H9 (cell line): ENCODE data around the gene OSR1. TPM values are rescaled to one million over a fixed set of nuclear protein-coding genes. Genes with fewer than 3 reads are reported as not detected.

Experiments
- DNase-seq: peaks from one replicate; pipeline ENCODE4 v3.0.0-alpha.2; 2017
- H2AFZ ChIP-seq: one replicate; pipeline ENCODE4 v1.6.1; 2013; ENCODE audit warnings: mild to moderate bottlenecking, low read length, control low read depth, moderate library complexity
- H2AK5ac ChIP-seq: 2 replicates; pipeline ENCODE4 v1.6.1; 2013; ENCODE audit warnings: low read length, control low read depth, mixed read lengths; ENCODE audit not compliant: insufficient read length
- H2BK120ac ChIP-seq: one replicate; pipeline ENCODE4 v1.6.1; 2013; ENCODE audit warnings: low read depth, mild to moderate bottlenecking, low read length, control low read depth, inconsistent platforms; ENCODE audit not compliant: poor library complexity, severe bottlenecking
- H2BK12ac ChIP-seq: 2 replicates; pipeline ENCODE4 v1.6.1; 2013; ENCODE audit warnings: low read length, control low read depth, mixed read lengths, low read depth; ENCODE audit not compliant: insufficient read length
- H2BK15ac ChIP-seq: 2 replicates; pipeline ENCODE4 v1.6.1; 2013; ENCODE audit warnings: low read depth, low read length, control low read depth
- H2BK20ac ChIP-seq: one replicate; pipeline ENCODE4 v1.6.1; 2013; ENCODE audit warnings: low read depth, mild to moderate bottlenecking, low read length, control low read depth, inconsistent platforms; ENCODE audit not compliant: poor library complexity, severe bottlenecking
- H2BK5ac ChIP-seq: 2 replicates; pipeline ENCODE4 v1.6.1; 2013; ENCODE audit warnings: low read length, control low read depth, mixed read lengths; ENCODE audit not compliant: insufficient read length
- H3K14ac ChIP-seq: 2 replicates; pipeline ENCODE4 v1.6.1; 2013; ENCODE audit warnings: low read length, control low read depth; ENCODE audit not compliant: insufficient read depth
- H3K18ac ChIP-seq: 2 replicates; pipeline ENCODE4 v1.6.1; 2013; ENCODE audit warnings: low read depth, mild to moderate bottlenecking, mixed read lengths, low read length, control low read depth; ENCODE audit not compliant: insufficient read length
- H3K23ac ChIP-seq: 2 replicates; pipeline ENCODE4 v1.6.1; 2013; ENCODE audit warnings: low read length, control low read depth, mixed read lengths, low read depth; ENCODE audit not compliant: insufficient read length
- H3K23me2 ChIP-seq: 2 replicates; pipeline ENCODE4 v1.6.1; 2013; ENCODE audit warnings: low read depth, mild to moderate bottlenecking, mixed read lengths, low read length, control low read depth; ENCODE audit not compliant: insufficient read length, poor library complexity, severe bottlenecking
- H3K27ac ChIP-seq: 2 replicates; pipeline ENCODE4 v1.5.1; 2013; ENCODE audit warnings: low read length, control low read depth, mixed read lengths, low read depth; ENCODE audit not compliant: insufficient read length
- H3K27me3 ChIP-seq: 2 replicates; pipeline ENCODE4 v1.6.1; 2013; ENCODE audit warnings: low read length, control low read depth, inconsistent platforms; ENCODE audit not compliant: insufficient read depth
- H3K4ac ChIP-seq: 2 replicates; pipeline ENCODE4 v1.6.1; 2013; ENCODE audit warnings: low read depth, mild to moderate bottlenecking, control low read depth, inconsistent platforms, low read length, moderate library complexity
- H3K4me1 ChIP-seq: 2 replicates; pipeline ENCODE4 v1.6.1; 2013; ENCODE audit warnings: low read length, control low read depth, inconsistent platforms; ENCODE audit not compliant: insufficient read depth
- H3K4me2 ChIP-seq: 2 replicates; pipeline ENCODE4 v1.6.1; 2013; ENCODE audit warnings: low read length, control low read depth, mixed read lengths; ENCODE audit not compliant: insufficient read length, insufficient read depth
- H3K56ac ChIP-seq: 2 replicates; pipeline ENCODE4 v1.6.1; 2013; ENCODE audit warnings: low read depth, mild to moderate bottlenecking, mixed read lengths, low read length, control low read depth; ENCODE audit not compliant: insufficient read length
- H3K79me1 ChIP-seq: 2 replicates; pipeline ENCODE4 v1.6.1; 2013; ENCODE audit warnings: low read depth, mild to moderate bottlenecking, moderate library complexity, low read length, control low read depth, inconsistent platforms; ENCODE audit not compliant: insufficient read depth, poor library complexity, severe bottlenecking
- H3K79me2 ChIP-seq: 2 replicates; pipeline ENCODE4 v1.6.1; 2013; ENCODE audit warnings: low read length, control low read depth, inconsistent platforms; ENCODE audit not compliant: insufficient read depth
- H3K9ac ChIP-seq: 2 replicates; pipeline ENCODE4 v1.6.1; 2013; ENCODE audit warnings: low read length, control low read depth, mixed read lengths; ENCODE audit not compliant: insufficient read length; ENCODE audit errors: extremely low read depth
- H3K9me3 ChIP-seq: one replicate; pipeline ENCODE4 v1.6.1; 2013; ENCODE audit warnings: low read depth, low read length, inconsistent platforms; ENCODE audit not compliant: control insufficient read depth
- H3T11ph ChIP-seq: one replicate; pipeline ENCODE4 v1.6.1; 2013; ENCODE audit warnings: mild to moderate bottlenecking, low read length, control low read depth, inconsistent platforms
- H4K20me1 ChIP-seq: one replicate; pipeline ENCODE4 v1.6.1; 2013; ENCODE audit not compliant: control insufficient read depth, insufficient read length, insufficient read depth
- H4K5ac ChIP-seq: 2 replicates; pipeline ENCODE4 v1.6.1; 2013; ENCODE audit warnings: low read depth, mild to moderate bottlenecking, mixed read lengths, low read length, control low read depth; ENCODE audit not compliant: insufficient read length
- H4K8ac ChIP-seq: replicated peaks from 2 replicates; pipeline ENCODE4 v1.6.1; 2013; ENCODE audit warnings: low read length, control low read depth, mixed read lengths, low read depth; ENCODE audit not compliant: insufficient read length
- H4K91ac ChIP-seq: 2 replicates; pipeline ENCODE4 v1.6.1; 2013; ENCODE audit warnings: low read depth, mild to moderate bottlenecking, moderate library complexity, mixed read lengths, low read length, control low read depth; ENCODE audit not compliant: insufficient read length
- H3K27ac Mint-ChIP-seq, 3 experiments: 2 replicates in 2 of 3; 3 replicates in 1 of 3; pipeline ENCODE4 v1.8.0; 2020 to 2021; ENCODE audit warnings: mixed read lengths in 3 of 3, mild to moderate bottlenecking in 1 of 3, moderate library complexity in 1 of 3
- H3K27me3 Mint-ChIP-seq: 2 replicates; pipeline ENCODE4 v1.8.0; 2021; ENCODE audit warnings: low read depth, mild to moderate bottlenecking, moderate library complexity, mixed read lengths
- H3K36me3 Mint-ChIP-seq, 3 experiments: 2 replicates in 2 of 3; 3 replicates in 1 of 3; pipeline ENCODE4 v1.8.0; 2020 to 2021; ENCODE audit warnings: low read depth in 3 of 3, mixed read lengths in 3 of 3; ENCODE audit not compliant: insufficient read depth in 1 of 3
- H3K4me1 Mint-ChIP-seq, 2 experiments: 2 replicates each; pipeline ENCODE4 v1.8.0; 2020; ENCODE audit warnings: mixed read lengths in 2 of 2
- H3K4me3 Mint-ChIP-seq, 2 experiments: 2 replicates in 1 of 2; 3 replicates in 1 of 2; pipeline ENCODE4 v1.8.0; 2020 to 2021; ENCODE audit warnings: mild to moderate bottlenecking in 2 of 2, mixed read lengths in 2 of 2, moderate library complexity in 1 of 2
- H3K9me3 Mint-ChIP-seq, 2 experiments: 2 replicates in 1 of 2; 3 replicates in 1 of 2; pipeline ENCODE4 v1.8.0; 2020; ENCODE audit warnings: mild to moderate bottlenecking in 2 of 2, mixed read lengths in 2 of 2, moderate library complexity in 1 of 2
- CTCF ChIP-seq: fragments of 200-600 bp; sonication (generic); conservative IDR thresholded peaks from 3 replicates; pipeline ENCODE4 v1.8.0; 2021; ENCODE audit warnings: antibody characterized with exemption, mild to moderate bottlenecking
- WGBS: extraction: QIAGEN DNeasy Blood & Tissue Kit; methylation state at CpG from one replicate; pipeline ENCODE4 v1.1.7; 2013; ENCODE audit warnings: missing lambda C conversion rate, low lambda C conversion rate, mixed read lengths; ENCODE audit not compliant: insufficient read length; ENCODE audit errors: extremely low coverage; 5-methylcytosine and 5-hydroxymethylcytosine counted together
- total RNA-seq: library from RNA; stranded (reverse); gene quantifications from 2 replicates; pipeline ENCODE4 v1.2.1, GENCODE V29; 2021

The OSR1 gene
- total RNA-seq, 1 experiment from 2014 or later: 0.35 TPM

DNA sequence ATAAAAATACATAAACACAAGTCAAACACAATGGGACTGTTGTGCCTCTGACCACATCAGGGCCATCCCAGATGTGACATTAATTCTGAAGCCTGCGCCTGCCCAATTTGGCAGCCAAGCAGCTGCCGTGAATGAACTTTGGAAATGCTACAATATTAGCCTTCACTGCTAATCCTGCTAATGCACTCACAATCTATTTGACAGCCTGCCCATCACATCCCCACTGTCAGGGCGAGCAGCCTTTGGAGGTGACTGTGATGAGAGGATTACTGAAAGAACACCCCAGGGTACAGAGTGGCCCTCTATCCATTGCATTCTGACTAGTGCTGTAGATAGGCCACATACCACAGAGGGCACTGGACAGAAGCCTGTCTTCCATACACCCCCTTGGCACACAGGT is 21.6 kb downstream of the OSR1 start:
- H2BK120ac ChIP-seq: no peak overlapping the region
- H3K23ac ChIP-seq: no peak overlapping the region
- TF ChIP-seq CTCF: no peak
- Mint-ChIP-seq H3K36me3 (0 out of 7 replicates have a peak, but pooled peaks cover 0 to 5% (median 0%) of the 10 kb centered on the region in 3 experiments), H3K9me3 (peaks cover 0 to 3% of the 10 kb centered on the region in 2 experiments; a peak in 2 of 5 replicates), H3K4me3 (no peak overlapping the region), H3K27ac (0 out of 7 replicates have a peak overlapping the region, but pooled peaks of 1 of the 3 experiments have one; percentile 40), H3K27me3 (no peaks in the 10 kb centered on the region), H3K4me1 (no peaks in the 10 kb centered on the region)
- H3K23me2 ChIP-seq: no peaks in the 10 kb centered on the region
- no peak overlapping the region for H2BK15ac ChIP-seq
- no peak overlapping the region for H3K4ac ChIP-seq
- no peak overlapping the region for H3K4me2 ChIP-seq
- no peak overlapping the region for H2AFZ ChIP-seq
- no peak overlapping the region for H3K27ac ChIP-seq
- H2BK12ac ChIP-seq: no peak overlapping the region
- no peak overlapping the region for H3K18ac ChIP-seq
- no peaks in the 10 kb centered on the region for H3K4me1 ChIP-seq
- no peak overlapping the region for H3T11ph ChIP-seq
- DNase-seq: no peak
- H4K20me1 ChIP-seq: no peaks in the 10 kb centered on the region
- H3K9ac ChIP-seq: no peak overlapping the region
- no peak overlapping the region for H4K91ac ChIP-seq
- H2BK20ac ChIP-seq: no peak overlapping the region
- H2AK5ac ChIP-seq: no peak overlapping the region
- no peak overlapping the region for H4K8ac ChIP-seq
- WGBS: no CpG with 5 or more reads among the region's 3 CpGs
- H3K14ac ChIP-seq: no peak overlapping the region
- no peaks in the 10 kb centered on the region for H3K79me1 ChIP-seq
- H3K79me2 ChIP-seq: no peaks in the 10 kb centered on the region
- H3K9me3 ChIP-seq: no peaks in the 10 kb centered on the region
- no peaks in the 10 kb centered on the region for H3K27me3 ChIP-seq
- H3K56ac ChIP-seq: no peak overlapping the region
- H4K5ac ChIP-seq: no peak overlapping the region
- no peak overlapping the region for H2BK5ac ChIP-seq
